Natural killer cell (primary cell): ENCODE results near the gene CDC42EP4. TPM values are rescaled to one million over a fixed set of nuclear protein-coding genes. Genes with fewer than 3 reads are reported as not detected.

ENCODE experiments used
- ATAC-seq, 3 donors: fragments of 150-1000 bp in 2 of 3; fragments of 200-7000 bp in 1 of 3; cut with Tn5 transposase; 1 replicate in 1 of 3; 2 replicates in 2 of 3; pipeline ENCODE4 v1.10.0; 2021; ENCODE audit warnings: mild to moderate bottlenecking in 2 of 3, moderate library complexity in 2 of 3
- DNase-seq, 2 donors: peaks; one replicate each; pipeline versions ENCODE4 v3.0.0 to v3.0.0-alpha.2; 2013 to 2021; ENCODE audit warnings: mixed read lengths in 1 of 2
- H3K27ac ChIP-seq: one replicate; pipeline ENCODE4 v1.5.1; 2013; ENCODE audit warnings: mild to moderate bottlenecking, low read length
- H3K27me3 ChIP-seq: one replicate; pipeline ENCODE4 v1.6.1; 2013; ENCODE audit warnings: low read length; ENCODE audit not compliant: control insufficient read depth, insufficient read depth
- H3K36me3 ChIP-seq: one replicate; pipeline ENCODE4 v1.6.1; 2013; ENCODE audit warnings: low read length; ENCODE audit not compliant: control insufficient read depth, insufficient read depth
- H3K4me1 ChIP-seq: one replicate; pipeline ENCODE4 v1.6.1; 2013; ENCODE audit warnings: low read length; ENCODE audit not compliant: control insufficient read depth, insufficient read depth
- H3K4me3 ChIP-seq: one replicate; pipeline ENCODE4 v1.5.1; 2013; ENCODE audit warnings: low read length
- H3K9me3 ChIP-seq: one replicate; pipeline ENCODE4 v1.6.1; 2013; ENCODE audit warnings: low read length; ENCODE audit not compliant: control insufficient read depth, insufficient read depth
- H3K27ac Mint-ChIP-seq, 2 donors: one replicate each; pipeline ENCODE4 v1.8.0; 2022; ENCODE audit warnings: mild to moderate bottlenecking in 2 of 2, mixed read lengths in 2 of 2, moderate library complexity in 1 of 2
- H3K27me3 Mint-ChIP-seq, 2 donors: one replicate each; pipeline ENCODE4 v1.8.0; 2022; ENCODE audit warnings: low read depth in 2 of 2, mixed read lengths in 2 of 2
- H3K36me3 Mint-ChIP-seq: one replicate; pipeline ENCODE4 v1.8.0; 2022; ENCODE audit warnings: mixed read lengths
- H3K4me1 Mint-ChIP-seq, 2 donors: one replicate each; pipeline ENCODE4 v1.8.0; 2022; ENCODE audit warnings: mixed read lengths in 2 of 2
- H3K4me3 Mint-ChIP-seq: one replicate; pipeline ENCODE4 v1.8.0; 2022; ENCODE audit warnings: mild to moderate bottlenecking, moderate library complexity, mixed read lengths
- H3K9me3 Mint-ChIP-seq, 2 donors: one replicate each; pipeline ENCODE4 v1.8.0; 2022; ENCODE audit warnings: mixed read lengths in 2 of 2
- WGBS: methylation state at CpG from one replicate; pipeline ENCODE4 v1.1.7; 2013; ENCODE audit warnings: missing lambda C conversion rate; ENCODE audit not compliant: insufficient coverage; 5-methylcytosine and 5-hydroxymethylcytosine counted together
- intact Hi-C: fragments of 100-400 bp; cut with micrococcal nuclease; formaldehyde crosslinking; loops from one replicate; pipeline ENCODE4 v1.14.2; 2022
- total RNA-seq, 4 donors: library from RNA; stranded (reverse); fragments of 120-200 nt in 1 of 4; gene quantifications; one replicate each; pipeline versions ENCODE4 v1.2.3 to v1.2.4, GENCODE V29; 2013 to 2022
- TF ChIP-seq, protein P1 (sequence below): fragments of 200-600 bp; IDR thresholded peaks from one replicate; pipeline ENCODE4 v1.8.0; 2022; ENCODE audit warnings: antibody characterized with exemption

CDC42EP4 gene
- total RNA-seq, 3 donors from 2014 or later (not counting 1 experiment from before 2014, with no cell fraction given), result 2.5 to 9.6 (median 4.4) TPM

DNA sequence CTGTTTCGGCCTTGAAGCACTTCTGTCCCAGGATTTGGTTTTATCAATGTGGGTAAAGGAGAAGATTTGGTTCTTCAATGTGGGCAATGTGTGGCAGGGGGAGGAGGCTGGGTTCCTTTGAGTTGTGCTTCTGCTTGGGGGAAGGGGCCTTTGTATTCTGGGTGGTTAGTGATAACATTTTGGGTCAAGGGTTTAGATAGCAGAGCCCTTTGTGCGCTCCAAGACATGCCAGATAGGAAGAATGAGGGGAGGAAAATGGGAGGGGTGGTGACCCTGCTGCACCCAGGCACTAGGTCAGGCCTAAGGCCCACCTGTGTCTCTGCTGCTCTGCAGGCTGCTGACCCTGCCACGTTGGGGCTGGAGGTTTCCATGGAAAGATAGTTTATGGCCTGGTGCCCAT is 40.0 kb upstream of the CDC42EP4 start:
- H3K9me3 Mint-ChIP-seq, result no peaks in the 10 kb centered on the region
- H3K27ac Mint-ChIP-seq, result no peak overlapping the region
- no peaks in the 10 kb centered on the region for H3K36me3 Mint-ChIP-seq
- no peaks in the 10 kb centered on the region for H3K27me3 ChIP-seq
- 73% methylated on average over 3 of the region's 3 CpGs for WGBS
- H3K27ac ChIP-seq, result no peak overlapping the region
- H3K4me3 ChIP-seq, result no peak overlapping the region
- no peaks in the 10 kb centered on the region for H3K9me3 ChIP-seq
- H3K4me1 Mint-ChIP-seq, result no peaks in the 10 kb centered on the region
- no peak for DNase-seq
- no peaks in the 10 kb centered on the region for H3K4me1 ChIP-seq
- TF ChIP-seq, protein P1, sequence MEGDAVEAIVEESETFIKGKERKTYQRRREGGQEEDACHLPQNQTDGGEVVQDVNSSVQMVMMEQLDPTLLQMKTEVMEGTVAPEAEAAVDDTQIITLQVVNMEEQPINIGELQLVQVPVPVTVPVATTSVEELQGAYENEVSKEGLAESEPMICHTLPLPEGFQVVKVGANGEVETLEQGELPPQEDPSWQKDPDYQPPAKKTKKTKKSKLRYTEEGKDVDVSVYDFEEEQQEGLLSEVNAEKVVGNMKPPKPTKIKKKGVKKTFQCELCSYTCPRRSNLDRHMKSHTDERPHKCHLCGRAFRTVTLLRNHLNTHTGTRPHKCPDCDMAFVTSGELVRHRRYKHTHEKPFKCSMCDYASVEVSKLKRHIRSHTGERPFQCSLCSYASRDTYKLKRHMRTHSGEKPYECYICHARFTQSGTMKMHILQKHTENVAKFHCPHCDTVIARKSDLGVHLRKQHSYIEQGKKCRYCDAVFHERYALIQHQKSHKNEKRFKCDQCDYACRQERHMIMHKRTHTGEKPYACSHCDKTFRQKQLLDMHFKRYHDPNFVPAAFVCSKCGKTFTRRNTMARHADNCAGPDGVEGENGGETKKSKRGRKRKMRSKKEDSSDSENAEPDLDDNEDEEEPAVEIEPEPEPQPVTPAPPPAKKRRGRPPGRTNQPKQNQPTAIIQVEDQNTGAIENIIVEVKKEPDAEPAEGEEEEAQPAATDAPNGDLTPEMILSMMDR, result no peak
- no peaks in the 10 kb centered on the region for H3K27me3 Mint-ChIP-seq
- H3K4me3 Mint-ChIP-seq, result no peak overlapping the region
- H3K36me3 ChIP-seq, result no peaks in the 10 kb centered on the region
- no peak for ATAC-seq
- intact Hi-C loops, result no loop called here

DNA sequence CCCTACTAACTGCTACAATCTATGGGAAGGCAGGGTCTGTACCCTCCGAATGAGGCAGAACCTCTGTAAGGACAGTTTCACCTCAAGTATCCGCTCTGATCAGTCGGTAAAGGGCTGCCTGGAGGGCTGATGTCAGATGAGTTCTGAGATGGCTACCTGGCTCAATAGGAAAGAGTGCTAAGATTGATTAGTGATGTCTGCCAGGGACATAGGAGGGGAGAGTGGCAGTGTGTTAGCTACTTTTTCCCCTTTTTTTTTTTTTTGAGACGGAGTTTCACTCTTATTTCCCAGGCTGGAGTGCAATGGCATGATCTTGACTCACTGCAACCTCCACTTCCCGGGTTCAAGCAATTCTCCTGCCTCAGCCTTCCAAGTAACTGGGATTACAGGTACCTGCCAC is 39.1 kb upstream of the CDC42EP4 start:
- DNase-seq (no peak), ATAC-seq (no peak)
- no peaks in the 10 kb centered on the region for H3K27me3 Mint-ChIP-seq
- 91% methylated on average over 5 of the region's 5 CpGs for WGBS
- H3K36me3 Mint-ChIP-seq, result no peaks in the 10 kb centered on the region
- no peaks in the 10 kb centered on the region for H3K9me3 ChIP-seq
- intact Hi-C loops, result no loop called here
- TF ChIP-seq, protein P1, result no peak
- H3K27ac ChIP-seq, result no peak overlapping the region
- H3K4me1 ChIP-seq, result no peaks in the 10 kb centered on the region
- no peak overlapping the region for H3K4me3 Mint-ChIP-seq
- H3K4me1 Mint-ChIP-seq, result no peaks in the 10 kb centered on the region
- H3K27ac Mint-ChIP-seq, result no peak overlapping the region
- no peaks in the 10 kb centered on the region for H3K27me3 ChIP-seq
- no peaks in the 10 kb centered on the region for H3K36me3 ChIP-seq
- no peaks in the 10 kb centered on the region for H3K9me3 Mint-ChIP-seq
- no peak overlapping the region for H3K4me3 ChIP-seq

GRCh38 chr17:73349647-73350046 is 37.8 kb upstream of the CDC42EP4 start:
- H3K27me3 Mint-ChIP-seq, result no peaks in the 10 kb centered on the region
- Histone ChIP-seq H3K4me1 (no peaks in the 10 kb centered on the region), H3K36me3 (no peaks in the 10 kb centered on the region), H3K27me3 (no peaks in the 10 kb centered on the region), H3K4me3 (no peak overlapping the region), H3K9me3 (no peaks in the 10 kb centered on the region), H3K27ac (no peak overlapping the region)
- H3K9me3 Mint-ChIP-seq, result no peaks in the 10 kb centered on the region
- no peak overlapping the region for H3K27ac Mint-ChIP-seq
- DNase-seq (no peak), ATAC-seq (no peak)
- no peaks in the 10 kb centered on the region for H3K4me1 Mint-ChIP-seq
- over 99% methylated on average over 9 of the region's 9 CpGs for WGBS
- TF ChIP-seq, protein P1, result no peak
- H3K36me3 Mint-ChIP-seq, result no peaks in the 10 kb centered on the region
- intact Hi-C loops, result no loop called here
- no peak overlapping the region for H3K4me3 Mint-ChIP-seq

DNA sequence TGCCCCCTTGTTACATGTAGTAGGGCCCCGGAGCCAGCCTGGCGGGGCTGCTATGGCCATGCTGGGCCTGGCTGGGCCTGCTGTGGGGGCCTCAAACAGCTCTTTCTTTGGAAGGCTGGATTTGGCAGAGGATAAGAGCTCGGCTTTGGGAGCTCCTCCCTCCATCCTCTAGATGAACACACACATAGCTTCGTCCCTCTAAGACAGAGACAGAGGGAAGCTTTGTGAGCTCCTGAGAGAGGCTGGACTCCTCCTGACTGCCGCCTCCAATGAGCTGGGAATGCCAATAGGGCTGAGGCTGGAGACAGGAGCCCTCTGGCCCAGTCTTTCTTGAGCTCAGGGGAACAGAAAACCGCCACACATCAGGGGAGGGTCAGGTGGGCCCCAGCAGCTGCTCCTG is 37.3 kb upstream of the CDC42EP4 start:
- Mint-ChIP-seq H3K36me3 (no peaks in the 10 kb centered on the region), H3K27ac (no peak overlapping the region), H3K9me3 (no peaks in the 10 kb centered on the region), H3K4me3 (no peak overlapping the region), H3K4me1 (no peaks in the 10 kb centered on the region), H3K27me3 (no peaks in the 10 kb centered on the region)
- Histone ChIP-seq H3K36me3 (no peaks in the 10 kb centered on the region), H3K4me3 (no peak overlapping the region), H3K27ac (no peak overlapping the region), H3K4me1 (no peaks in the 10 kb centered on the region), H3K9me3 (no peaks in the 10 kb centered on the region), H3K27me3 (no peaks in the 10 kb centered on the region)
- ATAC-seq (no peak), DNase-seq (no peak)
- WGBS, result 88% methylated on average over 6 of the region's 6 CpGs
- TF ChIP-seq, protein P1, result no peak
- intact Hi-C loops, result no loop called here
